Liver (tissue), 9 donors: ENCODE results near the gene ADARB1. TPM values are rescaled to one million over a fixed set of nuclear protein-coding genes. Genes with fewer than 3 reads are reported as not detected.

ENCODE experiments used
- DNase-seq: peaks from one replicate; pipeline ENCODE4 v3.0.0-alpha.2; 2017; ENCODE audit warnings: low spot score
- H3K27ac ChIP-seq, 2 donors: one replicate each; pipeline ENCODE4 v1.7.0; 2013; ENCODE audit warnings: inconsistent platforms in 2 of 2, low read length in 2 of 2, control low read depth in 1 of 2, low read depth in 1 of 2, mild to moderate bottlenecking in 1 of 2
- H3K27me3 ChIP-seq, 4 donors: one replicate each; pipeline versions ENCODE4 v1.6.1 to v1.7.0; 2013; ENCODE audit warnings: low read length in 3 of 4, inconsistent platforms in 1 of 4, mild to moderate bottlenecking in 1 of 4, moderate library complexity in 1 of 4; ENCODE audit not compliant: control insufficient read depth in 4 of 4, insufficient read depth in 4 of 4
- H3K36me3 ChIP-seq, 4 donors: one replicate each; pipeline versions ENCODE4 v1.6.1 to v1.7.0; 2013; ENCODE audit warnings: low read length in 3 of 4, mild to moderate bottlenecking in 3 of 4, low read depth in 1 of 4, moderate library complexity in 1 of 4; ENCODE audit not compliant: control insufficient read depth in 4 of 4, insufficient read depth in 3 of 4
- H3K4me1 ChIP-seq, 4 donors: one replicate each; pipeline versions ENCODE4 v1.6.1 to v1.7.0; 2013; ENCODE audit warnings: low read length in 3 of 4, mild to moderate bottlenecking in 3 of 4, moderate library complexity in 1 of 4; ENCODE audit not compliant: control insufficient read depth in 4 of 4, insufficient read depth in 4 of 4
- H3K4me3 ChIP-seq, 3 donors: one replicate each; pipeline versions ENCODE4 v1.6.1 to v1.7.0; 2013; ENCODE audit warnings: low read length in 3 of 3, control low read depth in 1 of 3, low read depth in 1 of 3, mild to moderate bottlenecking in 1 of 3
- H3K9ac ChIP-seq, 2 donors: one replicate each; pipeline ENCODE4 v1.7.0; 2013; ENCODE audit warnings: low read length in 2 of 2, mild to moderate bottlenecking in 2 of 2, moderate library complexity in 2 of 2, control low read depth in 1 of 2, low read depth in 1 of 2
- H3K9me3 ChIP-seq, 4 donors: one replicate each; pipeline versions ENCODE4 v1.6.1 to v1.7.0; 2013; ENCODE audit warnings: low read length in 3 of 4; ENCODE audit not compliant: control insufficient read depth in 4 of 4
- ATF3 ChIP-seq: IDR thresholded peaks from 2 replicates; pipeline ENCODE4 v1.6.1; 2016; ENCODE audit warnings: antibody characterized with exemption
- CTCF ChIP-seq: fragments of 150-350 bp; IDR thresholded peaks from 2 replicates; pipeline ENCODE4 v1.5.1; 2017; ENCODE audit warnings: improper control_type of control experiment, low read depth, low read length; ENCODE audit not compliant: missing input control
- EGR1 ChIP-seq, 2 donors: IDR thresholded peaks; 2 replicates each; pipeline ENCODE4 v1.6.1; 2016 to 2018; ENCODE audit warnings: antibody characterized with exemption in 2 of 2, low read depth in 2 of 2
- FOXA1 ChIP-seq: IDR thresholded peaks from 2 replicates; pipeline ENCODE4 v1.6.1; 2016; ENCODE audit warnings: antibody characterized with exemption
- FOXA2 ChIP-seq: IDR thresholded peaks from 2 replicates; pipeline ENCODE4 v1.6.1; 2016; ENCODE audit warnings: antibody characterized with exemption
- GABPA ChIP-seq, 2 donors: IDR thresholded peaks in 1 of 2; conservative IDR thresholded peaks in 1 of 2; 2 replicates each; pipeline ENCODE4 v1.6.1; 2016; ENCODE audit warnings: antibody characterized with exemption in 2 of 2, mild to moderate bottlenecking in 1 of 2, moderate library complexity in 1 of 2
- HNF4A ChIP-seq, 2 donors: conservative IDR thresholded peaks; 2 replicates each; pipeline ENCODE4 v1.6.1; 2016; ENCODE audit warnings: antibody characterized with exemption in 2 of 2, mild to moderate bottlenecking in 2 of 2
- HNF4G ChIP-seq: IDR thresholded peaks from 2 replicates; pipeline ENCODE4 v1.6.1; 2016; ENCODE audit warnings: antibody characterized with exemption
- JUND ChIP-seq, 2 donors: IDR thresholded peaks; 2 replicates each; pipeline ENCODE4 v1.6.1; 2016; ENCODE audit warnings: antibody characterized with exemption in 2 of 2
- MAX ChIP-seq: IDR thresholded peaks from 2 replicates; pipeline ENCODE4 v1.6.1; 2016; ENCODE audit warnings: antibody characterized with exemption
- NR2F2 ChIP-seq: IDR thresholded peaks from 2 replicates; pipeline ENCODE4 v1.6.1; 2016; ENCODE audit warnings: antibody characterized with exemption
- RAD21 ChIP-seq, 2 donors: IDR thresholded peaks; 2 replicates each; pipeline ENCODE4 v1.6.1; 2016; ENCODE audit warnings: antibody characterized with exemption in 2 of 2, mild to moderate bottlenecking in 2 of 2
- REST ChIP-seq: IDR thresholded peaks from 2 replicates; pipeline ENCODE4 v1.6.1; 2016; ENCODE audit warnings: antibody characterized with exemption, mild to moderate bottlenecking
- RXRA ChIP-seq, 2 donors: IDR thresholded peaks; 2 replicates each; pipeline ENCODE4 v1.6.1; 2017 to 2018; ENCODE audit warnings: antibody characterized with exemption in 2 of 2, mild to moderate bottlenecking in 1 of 2
- SP1 ChIP-seq: IDR thresholded peaks from 2 replicates; pipeline ENCODE4 v1.6.1; 2018; ENCODE audit warnings: antibody characterized with exemption, mild to moderate bottlenecking
- TAF1 ChIP-seq: conservative IDR thresholded peaks from 2 replicates; pipeline ENCODE4 v1.6.1; 2016; ENCODE audit warnings: antibody characterized with exemption, mild to moderate bottlenecking
- YY1 ChIP-seq: IDR thresholded peaks from 2 replicates; pipeline ENCODE4 v1.6.1; 2016; ENCODE audit warnings: antibody characterized with exemption, mild to moderate bottlenecking
- ZBTB33 ChIP-seq: IDR thresholded peaks from 2 replicates; pipeline ENCODE4 v1.6.1; 2016; ENCODE audit warnings: antibody characterized with exemption
- WGBS: extraction: QIAGEN DNeasy Blood & Tissue Kit; methylation state at CpG from one replicate; pipeline ENCODE4 v1.1.7; 2013; 5-methylcytosine and 5-hydroxymethylcytosine counted together
- polyA plus RNA-seq, 2 donors: library from polyadenylated mRNA; stranded (reverse) in 1 of 2; unstranded in 1 of 2; fragments of 200-250 nt in 1 of 2; fragments of >200 nt in 1 of 2; fragmentation: Nextera tagmentation in 1 of 2; extraction: Ambion mirVana in 1 of 2; gene quantifications; one replicate each; pipeline versions ENCODE4 v1.2.1 to v1.2.3, GENCODE V29; 2013 to 2015
- total RNA-seq, 2 donors: library from RNA; depleted of rRNA; stranded (reverse); fragments of >200 nt; gene quantifications; one replicate each; pipeline ENCODE4 v1.2.3, GENCODE V29; 2014
- donor health status: healthy.
- donor health status: healthy.
- donor health status: healthy.
- donor health status: healthy.
- donor health status: healthy.

ADARB1 gene
- total and polyA plus RNA-seq, 4 donors: 1.6 to 7.8 (median 2.9) TPM

- Histone ChIP-seq H3K36me3 (no peaks in the 10 kb centered on the region), H3K9ac (no peak overlapping the region), H3K27me3 (peaks cover 0 to 8% (median 0%) of the 10 kb centered on the region in 4 donors), H3K4me1 (no peaks in the 10 kb centered on the region), H3K27ac (no peak overlapping the region), H3K4me3 (no peak overlapping the region), H3K9me3 (peaks cover 4 to 11% (median 7%) of the 10 kb centered on the region in 4 donors)
- 40% methylated on average over 16 of the region's 16 CpGs for WGBS
- TF ChIP-seq NR2F2 (peak; percentile 74), RAD21 (IDR thresholded peaks at IDR 0.05) (peak in 1 of 2 donors; percentile 18), SP1 (peak; percentile 15), RXRA (IDR thresholded peaks at IDR 0.05) (no peak), YY1 (no peak)
- DNase-seq: no peak
These were observed 33.0 kb upstream of the ADARB1 start for GRCh38 chr21:45041351-45041805.

- Histone ChIP-seq H3K36me3 (no peaks in the 10 kb centered on the region), H3K27me3 (peaks cover 0 to 8% (median 0%) of the 10 kb centered on the region in 4 donors), H3K4me3 (no peak overlapping the region), H3K27ac (no peak overlapping the region), H3K9ac (no peak overlapping the region), H3K9me3 (peaks cover 0 to 5% (median 2%) of the 10 kb centered on the region in 4 donors), H3K4me1 (no peaks in the 10 kb centered on the region)
- DNase-seq: no peak
- 93% methylated on average over 7 of the region's 7 CpGs for WGBS
- TF ChIP-seq GABPA (IDR thresholded peaks at IDR 0.05 in 1 of 2, conservative IDR thresholded peaks at IDR 0.05 in 1 of 2) (no peak), NR2F2 (no peak), REST (no peak), YY1 (no peak), JUND (IDR thresholded peaks at IDR 0.05) (no peak), RAD21 (IDR thresholded peaks at IDR 0.05) (no peak), RXRA (IDR thresholded peaks at IDR 0.05) (no peak), HNF4G (no peak), EGR1 (IDR thresholded peaks at IDR 0.05; ENCODE audit: low read depth in 2 of 2) (no peak), MAX (no peak), ATF3 (no peak), CTCF (no peak), SP1 (no peak), FOXA2 (no peak), FOXA1 (no peak), ZBTB33 (no peak), TAF1 (no peak), HNF4A (conservative IDR thresholded peaks at IDR 0.05) (no peak)
These were observed 32.3 kb upstream of the ADARB1 start for GRCh38 chr21:45041984-45042663.
